C4-2B (cell line): Measurements from ENCODE around the gene GTF3C2.
"Not testable (repeated sequence)": the region's sequence is repeated elsewhere in the genome, so short reads cannot be mapped to it uniquely, and the experiment has no call there.

Experiments
- H3K27ac ChIP-seq: fragments of 450-650 bp; 2 replicates; pipeline ENCODE4 v1.5.1; 2017
- ZFX ChIP-seq: fragments of 450-650 bp; IDR thresholded peaks from 2 replicates; pipeline ENCODE4 v1.6.1; 2017
- TF ChIP-seq, protein P1 (sequence below): fragments of 450-650 bp; conservative IDR thresholded peaks from 2 replicates; pipeline ENCODE4 v1.5.1; 2017; ENCODE audit warnings: mild to moderate bottlenecking

Gene GTF3C2

GRCh38 chr2:27306573-27307286, 49.8 kb downstream of the GTF3C2 start:
- no peak overlapping the region for H3K27ac ChIP-seq
- TF ChIP-seq, protein P1, sequence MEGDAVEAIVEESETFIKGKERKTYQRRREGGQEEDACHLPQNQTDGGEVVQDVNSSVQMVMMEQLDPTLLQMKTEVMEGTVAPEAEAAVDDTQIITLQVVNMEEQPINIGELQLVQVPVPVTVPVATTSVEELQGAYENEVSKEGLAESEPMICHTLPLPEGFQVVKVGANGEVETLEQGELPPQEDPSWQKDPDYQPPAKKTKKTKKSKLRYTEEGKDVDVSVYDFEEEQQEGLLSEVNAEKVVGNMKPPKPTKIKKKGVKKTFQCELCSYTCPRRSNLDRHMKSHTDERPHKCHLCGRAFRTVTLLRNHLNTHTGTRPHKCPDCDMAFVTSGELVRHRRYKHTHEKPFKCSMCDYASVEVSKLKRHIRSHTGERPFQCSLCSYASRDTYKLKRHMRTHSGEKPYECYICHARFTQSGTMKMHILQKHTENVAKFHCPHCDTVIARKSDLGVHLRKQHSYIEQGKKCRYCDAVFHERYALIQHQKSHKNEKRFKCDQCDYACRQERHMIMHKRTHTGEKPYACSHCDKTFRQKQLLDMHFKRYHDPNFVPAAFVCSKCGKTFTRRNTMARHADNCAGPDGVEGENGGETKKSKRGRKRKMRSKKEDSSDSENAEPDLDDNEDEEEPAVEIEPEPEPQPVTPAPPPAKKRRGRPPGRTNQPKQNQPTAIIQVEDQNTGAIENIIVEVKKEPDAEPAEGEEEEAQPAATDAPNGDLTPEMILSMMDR = no peak
- no peak for TF ChIP-seq ZFX

DNA sequence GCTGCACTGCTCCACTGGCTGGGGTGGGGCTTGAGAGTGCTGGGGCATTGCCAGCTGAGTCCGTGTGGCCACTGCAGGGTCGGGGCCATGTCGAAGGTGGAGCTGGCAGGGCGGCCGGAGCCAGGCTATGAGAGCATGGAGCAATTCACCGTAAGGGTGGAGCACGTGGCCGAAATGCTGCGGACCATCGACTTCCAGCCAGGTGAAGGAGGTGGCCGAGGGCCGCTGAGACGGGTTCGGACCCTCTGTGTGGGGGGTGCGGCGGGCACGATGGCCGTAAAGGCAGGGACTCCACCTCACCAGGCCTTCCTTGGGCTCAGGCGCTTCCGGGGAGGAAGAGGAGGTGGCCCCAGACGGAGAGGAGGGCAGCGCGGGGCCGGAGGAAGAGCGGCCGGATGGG, 50.4 kb downstream of the GTF3C2 start:
- TF ChIP-seq, protein P1 = no peak
- no peak for TF ChIP-seq ZFX
- H3K27ac ChIP-seq = no peak overlapping the region

DNA sequence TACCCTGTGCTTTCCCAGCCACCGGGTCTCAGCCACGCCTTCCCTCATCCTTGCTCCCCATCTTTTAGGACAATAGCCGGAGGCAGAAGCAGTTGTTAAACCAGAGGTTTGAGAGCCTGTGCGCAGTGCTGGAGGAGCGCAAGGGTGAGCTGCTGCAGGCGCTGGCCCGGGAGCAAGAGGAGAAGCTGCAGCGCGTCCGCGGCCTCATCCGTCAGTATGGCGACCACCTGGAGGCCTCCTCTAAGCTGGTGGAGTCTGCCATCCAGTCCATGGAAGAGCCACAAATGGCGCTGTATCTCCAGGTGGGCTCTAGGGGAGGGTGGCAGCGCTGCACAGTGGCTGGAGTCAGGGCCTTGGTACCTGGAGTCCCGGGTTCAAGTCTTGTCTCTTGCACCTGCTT, 51.0 kb downstream of the GTF3C2 start:
- H3K27ac ChIP-seq = no peak overlapping the region
- TF ChIP-seq ZFX = no peak

DNA sequence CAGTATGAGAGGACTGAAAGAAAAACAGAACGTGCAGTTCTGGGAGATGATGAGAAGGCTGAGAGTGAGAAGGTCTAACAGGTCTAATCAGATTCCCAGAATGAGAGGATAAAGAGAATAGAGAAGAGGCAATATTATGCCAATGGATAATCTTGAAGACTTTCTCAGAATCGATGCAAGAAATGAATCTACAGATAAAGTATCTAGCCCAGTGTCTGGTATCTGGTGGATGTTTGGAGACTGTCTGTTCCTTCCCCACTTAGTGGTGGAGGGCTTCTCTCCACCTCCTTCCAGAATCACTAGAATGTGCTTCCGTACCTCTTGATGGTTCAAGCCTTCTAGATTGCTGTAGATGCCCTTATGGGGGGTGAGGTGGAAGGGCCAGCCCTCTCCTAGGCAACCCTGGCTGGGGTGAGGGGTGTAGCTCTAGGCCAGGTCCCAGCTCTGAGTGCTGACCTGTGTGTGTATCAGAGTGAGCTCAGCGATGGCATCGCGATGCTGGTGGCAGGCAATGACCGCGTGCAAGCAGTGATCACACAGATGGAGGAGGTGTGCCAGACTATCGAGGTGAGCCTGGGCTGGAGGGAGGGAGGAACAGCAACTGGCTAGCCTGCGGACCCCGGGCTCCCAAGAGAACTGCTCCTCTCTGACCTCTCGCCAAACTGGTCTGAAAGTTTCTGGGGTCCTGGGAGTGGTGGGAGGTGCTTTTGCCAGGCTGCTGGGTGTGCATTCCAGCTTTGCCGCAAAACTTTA, 51.9 kb downstream of the GTF3C2 start:
- no peak overlapping the region for H3K27ac ChIP-seq
- TF ChIP-seq, protein P1 = no peak
- TF ChIP-seq ZFX = no peak

- TF ChIP-seq ZFX = no peak
- TF ChIP-seq, protein P1 = peak; percentile 90
- peak overlapping the region; percentile 40 for H3K27ac ChIP-seq
Observed at GRCh38 chr2:27303093-27304025, 53.2 kb downstream of the GTF3C2 start.

GRCh38 chr2:27300606-27301005, 56.0 kb downstream of the GTF3C2 start:
- not testable (repeated sequence) for H3K27ac ChIP-seq

GRCh38 chr2:27298391-27299080, 58.0 kb downstream of the GTF3C2 start:
- TF ChIP-seq, protein P1 = no peak
- no peak for TF ChIP-seq ZFX
- H3K27ac ChIP-seq = peak overlapping the region; percentile 47
